Liver (tissue), 3 donors: ENCODE results near the gene SLC17A7.

ENCODE experiments used
- CTCF ChIP-seq: fragments of 150-350 bp; IDR thresholded peaks from 2 replicates; pipeline ENCODE4 v1.5.1; 2017; ENCODE audit warnings: improper control_type of control experiment, low read depth, low read length; ENCODE audit not compliant: missing input control
- EGR1 ChIP-seq, 2 donors: IDR thresholded peaks; 2 replicates each; pipeline ENCODE4 v1.6.1; 2016 to 2018; ENCODE audit warnings: antibody characterized with exemption in 2 of 2, low read depth in 2 of 2
- GABPA ChIP-seq, 2 donors: IDR thresholded peaks in 1 of 2; conservative IDR thresholded peaks in 1 of 2; 2 replicates each; pipeline ENCODE4 v1.6.1; 2016; ENCODE audit warnings: antibody characterized with exemption in 2 of 2, mild to moderate bottlenecking in 1 of 2, moderate library complexity in 1 of 2
- NR2F2 ChIP-seq: IDR thresholded peaks from 2 replicates; pipeline ENCODE4 v1.6.1; 2016; ENCODE audit warnings: antibody characterized with exemption
- RAD21 ChIP-seq, 2 donors: IDR thresholded peaks; 2 replicates each; pipeline ENCODE4 v1.6.1; 2016; ENCODE audit warnings: antibody characterized with exemption in 2 of 2, mild to moderate bottlenecking in 2 of 2
- TAF1 ChIP-seq: conservative IDR thresholded peaks from 2 replicates; pipeline ENCODE4 v1.6.1; 2016; ENCODE audit warnings: antibody characterized with exemption, mild to moderate bottlenecking
- YY1 ChIP-seq: IDR thresholded peaks from 2 replicates; pipeline ENCODE4 v1.6.1; 2016; ENCODE audit warnings: antibody characterized with exemption, mild to moderate bottlenecking
- TF ChIP-seq, protein P1 (sequence below): IDR thresholded peaks from 2 replicates; pipeline ENCODE4 v1.6.1; 2016; ENCODE audit warnings: antibody characterized with exemption, mild to moderate bottlenecking
- donor health status: healthy.
- donor health status: healthy.

DNA sequence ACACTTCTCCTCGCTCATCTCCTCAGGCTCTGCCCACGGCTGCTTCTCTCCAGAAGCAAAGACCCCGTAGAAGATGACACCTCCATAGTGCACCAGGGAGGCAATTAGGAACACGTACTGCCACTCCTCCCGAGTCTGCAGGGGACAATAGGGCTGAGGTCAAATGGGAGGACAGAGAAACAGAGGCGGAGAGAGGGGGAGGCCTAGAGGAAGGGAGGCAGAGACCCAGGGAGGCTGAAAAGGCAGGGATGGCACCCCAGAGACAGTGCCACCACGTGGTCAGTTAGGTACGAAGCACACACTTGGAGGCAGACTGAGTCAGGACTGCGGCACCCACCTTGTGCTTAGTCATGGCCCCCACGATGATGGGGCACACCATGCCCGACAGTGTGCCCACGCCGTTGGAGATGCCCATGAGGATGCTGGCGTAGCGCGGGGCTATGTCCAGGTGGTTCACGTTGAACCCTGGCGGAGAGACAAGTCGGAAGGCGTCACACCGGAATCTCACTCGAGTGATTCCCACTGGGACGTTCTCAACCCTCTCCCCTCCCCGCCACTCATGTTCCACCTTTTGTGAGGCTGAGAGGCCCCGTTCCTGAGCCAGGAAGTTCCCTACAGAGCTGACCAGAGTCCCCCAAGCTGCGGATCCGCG, 10.5 kb downstream of the SLC17A7 start:
- TF ChIP-seq TAF1 (no peak), CTCF (no peak), YY1 (no peak), NR2F2 (no peak), GABPA (IDR thresholded peaks at IDR 0.05 in 1 of 2, conservative IDR thresholded peaks at IDR 0.05 in 1 of 2) (no peak), RAD21 (IDR thresholded peaks at IDR 0.05) (no peak), EGR1 (IDR thresholded peaks at IDR 0.05; ENCODE audit: low read depth in 2 of 2) (no peak)
- TF ChIP-seq, protein P1, sequence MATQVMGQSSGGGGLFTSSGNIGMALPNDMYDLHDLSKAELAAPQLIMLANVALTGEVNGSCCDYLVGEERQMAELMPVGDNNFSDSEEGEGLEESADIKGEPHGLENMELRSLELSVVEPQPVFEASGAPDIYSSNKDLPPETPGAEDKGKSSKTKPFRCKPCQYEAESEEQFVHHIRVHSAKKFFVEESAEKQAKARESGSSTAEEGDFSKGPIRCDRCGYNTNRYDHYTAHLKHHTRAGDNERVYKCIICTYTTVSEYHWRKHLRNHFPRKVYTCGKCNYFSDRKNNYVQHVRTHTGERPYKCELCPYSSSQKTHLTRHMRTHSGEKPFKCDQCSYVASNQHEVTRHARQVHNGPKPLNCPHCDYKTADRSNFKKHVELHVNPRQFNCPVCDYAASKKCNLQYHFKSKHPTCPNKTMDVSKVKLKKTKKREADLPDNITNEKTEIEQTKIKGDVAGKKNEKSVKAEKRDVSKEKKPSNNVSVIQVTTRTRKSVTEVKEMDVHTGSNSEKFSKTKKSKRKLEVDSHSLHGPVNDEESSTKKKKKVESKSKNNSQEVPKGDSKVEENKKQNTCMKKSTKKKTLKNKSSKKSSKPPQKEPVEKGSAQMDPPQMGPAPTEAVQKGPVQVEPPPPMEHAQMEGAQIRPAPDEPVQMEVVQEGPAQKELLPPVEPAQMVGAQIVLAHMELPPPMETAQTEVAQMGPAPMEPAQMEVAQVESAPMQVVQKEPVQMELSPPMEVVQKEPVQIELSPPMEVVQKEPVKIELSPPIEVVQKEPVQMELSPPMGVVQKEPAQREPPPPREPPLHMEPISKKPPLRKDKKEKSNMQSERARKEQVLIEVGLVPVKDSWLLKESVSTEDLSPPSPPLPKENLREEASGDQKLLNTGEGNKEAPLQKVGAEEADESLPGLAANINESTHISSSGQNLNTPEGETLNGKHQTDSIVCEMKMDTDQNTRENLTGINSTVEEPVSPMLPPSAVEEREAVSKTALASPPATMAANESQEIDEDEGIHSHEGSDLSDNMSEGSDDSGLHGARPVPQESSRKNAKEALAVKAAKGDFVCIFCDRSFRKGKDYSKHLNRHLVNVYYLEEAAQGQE, result no peak
